Calu3 (cell line): ENCODE results near the gene SMC5. TPM values are rescaled to one million over a fixed set of nuclear protein-coding genes. Genes with fewer than 3 reads are reported as not detected.

Experiments
- BruUV-seq: library from RNA; stranded (reverse); fragments of 400-500 nt; replicated peaks from 2 replicates; lab custom pipeline; 2021; lab: Mats Ljungman, UMichigan
- CTCF ChIA-PET: fragments of 300-600 bp; sonication (Branson Sonifier 250); formaldehyde crosslinking; loops from one replicate; lab custom pipeline; 2022; ENCODE audit warnings: antibody characterized with exemption; lab: Charles Lee
- DNase-seq: peaks from one replicate; pipeline ENCODE4 v3.0.0; 2022
- H3K27ac Mint-ChIP-seq: one replicate; pipeline ENCODE4 v1.8.0; 2022; ENCODE audit warnings: mixed read lengths; ENCODE audit not compliant: unreplicated experiment
- H3K27me3 Mint-ChIP-seq: one replicate; pipeline ENCODE4 v1.8.0; 2022; ENCODE audit warnings: mixed read lengths; ENCODE audit not compliant: unreplicated experiment
- H3K36me3 Mint-ChIP-seq: one replicate; pipeline ENCODE4 v1.8.0; 2022; ENCODE audit warnings: mild to moderate bottlenecking, moderate library complexity, mixed read lengths; ENCODE audit not compliant: insufficient read depth, unreplicated experiment
- H3K4me1 Mint-ChIP-seq: one replicate; pipeline ENCODE4 v1.8.0; 2022; ENCODE audit warnings: mild to moderate bottlenecking, low read depth, mixed read lengths; ENCODE audit not compliant: unreplicated experiment
- H3K4me3 Mint-ChIP-seq: one replicate; pipeline ENCODE4 v1.8.0; 2022; ENCODE audit warnings: mild to moderate bottlenecking, low read depth, moderate library complexity, mixed read lengths; ENCODE audit not compliant: unreplicated experiment
- H3K9me3 Mint-ChIP-seq: one replicate; pipeline ENCODE4 v1.8.0; 2022; ENCODE audit warnings: low read depth, mixed read lengths; ENCODE audit not compliant: unreplicated experiment
- intact Hi-C: fragments of 100-400 bp; cut with micrococcal nuclease; formaldehyde crosslinking; loops from one replicate; pipeline ENCODE4 v1.10.0; 2022; ENCODE audit not compliant: unreplicated experiment
- total RNA-seq: library from RNA; stranded (reverse); gene quantifications from 2 replicates; pipeline ENCODE4 v1.2.3, GENCODE V29; 2022
- TF ChIP-seq, protein P1 (sequence below): fragments of 200-600 bp; IDR thresholded peaks from one replicate; pipeline ENCODE4 v1.8.0; 2022; ENCODE audit warnings: antibody characterized with exemption; ENCODE audit not compliant: unreplicated experiment

Gene SMC5
- total RNA-seq, 1 experiment from 2014 or later: 28.6 TPM

DNA sequence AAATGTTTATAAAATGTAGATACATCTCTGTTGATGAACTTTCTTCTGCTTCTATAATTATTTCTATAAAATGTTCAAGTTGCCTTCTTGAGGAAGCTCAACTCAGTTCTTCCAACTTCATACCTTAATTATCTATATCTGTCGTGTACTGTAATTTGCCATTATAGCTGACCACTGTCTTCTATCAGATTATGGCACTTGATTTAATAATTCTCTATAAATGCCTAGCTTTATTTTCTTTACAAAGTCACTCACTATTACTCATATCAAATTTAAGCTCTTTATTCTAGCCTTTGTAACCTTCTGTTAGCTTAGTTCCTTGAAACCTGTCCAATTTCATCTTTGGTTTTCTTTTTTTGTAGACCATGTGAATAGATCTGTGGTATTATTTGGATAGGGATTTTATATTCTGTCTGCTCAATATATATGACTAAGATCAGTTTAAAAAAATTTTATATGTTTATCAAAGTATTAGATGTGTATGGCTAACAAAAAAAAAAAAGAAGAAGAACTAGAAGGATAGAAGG, 39.5 kb downstream of the SMC5 start:
- TF ChIP-seq, protein P1, sequence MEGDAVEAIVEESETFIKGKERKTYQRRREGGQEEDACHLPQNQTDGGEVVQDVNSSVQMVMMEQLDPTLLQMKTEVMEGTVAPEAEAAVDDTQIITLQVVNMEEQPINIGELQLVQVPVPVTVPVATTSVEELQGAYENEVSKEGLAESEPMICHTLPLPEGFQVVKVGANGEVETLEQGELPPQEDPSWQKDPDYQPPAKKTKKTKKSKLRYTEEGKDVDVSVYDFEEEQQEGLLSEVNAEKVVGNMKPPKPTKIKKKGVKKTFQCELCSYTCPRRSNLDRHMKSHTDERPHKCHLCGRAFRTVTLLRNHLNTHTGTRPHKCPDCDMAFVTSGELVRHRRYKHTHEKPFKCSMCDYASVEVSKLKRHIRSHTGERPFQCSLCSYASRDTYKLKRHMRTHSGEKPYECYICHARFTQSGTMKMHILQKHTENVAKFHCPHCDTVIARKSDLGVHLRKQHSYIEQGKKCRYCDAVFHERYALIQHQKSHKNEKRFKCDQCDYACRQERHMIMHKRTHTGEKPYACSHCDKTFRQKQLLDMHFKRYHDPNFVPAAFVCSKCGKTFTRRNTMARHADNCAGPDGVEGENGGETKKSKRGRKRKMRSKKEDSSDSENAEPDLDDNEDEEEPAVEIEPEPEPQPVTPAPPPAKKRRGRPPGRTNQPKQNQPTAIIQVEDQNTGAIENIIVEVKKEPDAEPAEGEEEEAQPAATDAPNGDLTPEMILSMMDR: no peak
- Mint-ChIP-seq H3K36me3 (peaks cover 7% of the 10 kb centered on the region), H3K9me3 (peaks cover 5% of the 10 kb centered on the region), H3K4me3 (no peak overlapping the region), H3K4me1 (peaks cover 18% of the 10 kb centered on the region), H3K27ac (no peak overlapping the region), H3K27me3 (no peaks in the 10 kb centered on the region)
- intact Hi-C loops: no loop called here
- CTCF ChIA-PET: no interaction called here
- no peak for DNase-seq
- no TSS peak for BruUV-seq

- no peaks in the 10 kb centered on the region for H3K9me3 Mint-ChIP-seq
- DNase-seq: no peak
- H3K27ac Mint-ChIP-seq: no peak overlapping the region
- H3K4me3 Mint-ChIP-seq: no peak overlapping the region
- CTCF ChIA-PET: no interaction called here
- intact Hi-C loops: no loop called here
- no peaks in the 10 kb centered on the region for H3K27me3 Mint-ChIP-seq
- TF ChIP-seq, protein P1: no peak
- H3K36me3 Mint-ChIP-seq: peaks cover 7% of the 10 kb centered on the region
- H3K4me1 Mint-ChIP-seq: no peaks in the 10 kb centered on the region
- BruUV-seq: no TSS peak
These were observed 44.5 kb downstream of the SMC5 start for GRCh38 chr9:70303268-70303667.

- DNase-seq: no peak
- intact Hi-C loops: no loop called here
- Mint-ChIP-seq H3K4me3 (no peak overlapping the region), H3K27ac (no peak overlapping the region), H3K9me3 (no peaks in the 10 kb centered on the region), H3K27me3 (no peaks in the 10 kb centered on the region), H3K4me1 (no peaks in the 10 kb centered on the region), H3K36me3 (no peaks in the 10 kb centered on the region)
- CTCF ChIA-PET: no interaction called here
- TF ChIP-seq, protein P1: no peak
- no TSS peak for BruUV-seq
These were observed 46.0 kb downstream of the SMC5 start for GRCh38 chr9:70304810-70305209.

DNA sequence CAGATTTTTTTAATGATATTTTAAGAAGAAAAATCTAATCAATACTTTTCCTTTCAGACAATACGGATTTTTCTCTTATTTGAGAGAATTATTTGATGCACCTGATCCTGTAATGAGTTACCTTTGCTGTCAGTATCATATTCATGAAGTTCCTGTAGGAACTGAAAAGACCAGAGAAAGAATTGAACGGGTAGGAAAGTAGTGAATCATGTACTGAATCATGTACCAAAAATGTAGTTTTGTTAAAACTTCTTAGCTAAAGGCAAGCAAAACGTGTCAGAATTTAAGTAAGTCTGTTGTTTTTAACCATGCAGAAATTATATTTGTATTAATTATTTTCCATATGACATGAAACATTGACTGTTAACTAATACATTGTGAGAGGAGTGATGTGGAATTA, 56.6 kb downstream of the SMC5 start:
- Mint-ChIP-seq H3K4me3 (no peak overlapping the region), H3K36me3 (peaks cover 15% of the 10 kb centered on the region), H3K27me3 (no peaks in the 10 kb centered on the region), H3K4me1 (no peaks in the 10 kb centered on the region), H3K9me3 (no peaks in the 10 kb centered on the region), H3K27ac (no peak overlapping the region)
- CTCF ChIA-PET: no interaction called here
- BruUV-seq: no TSS peak
- DNase-seq: no peak
- TF ChIP-seq, protein P1: no peak
- intact Hi-C loops: no loop called here
